B cell (primary cell): Measurements from ENCODE around the gene PPP1R12B. TPM values are rescaled to one million over a fixed set of nuclear protein-coding genes. Genes with fewer than 3 reads are reported as not detected.

Source experiments
- ATAC-seq: fragments of 200-7000 bp; cut with Tn5 transposase; one replicate; pipeline ENCODE4 v1.10.0; 2021; ENCODE audit warnings: low read depth, mild to moderate bottlenecking, moderate number of reproducible peaks, moderate library complexity
- CTCF ChIA-PET: fragments of 350-600 bp; sonication (Branson Sonifier 250); formaldehyde crosslinking; loops from one replicate; lab custom pipeline; 2021; ENCODE audit warnings: antibody characterized with exemption, inconsistent platforms; lab: Charles Lee
- POLR2A ChIA-PET: fragments of 350-600 bp; sonication (Branson Sonifier 250); formaldehyde crosslinking; loops from one replicate; lab custom pipeline; 2021; ENCODE audit warnings: antibody characterized with exemption; lab: Charles Lee
- DNase-seq: peaks from one replicate; pipeline ENCODE4 v3.0.0; 2013
- H2AFZ ChIP-seq: 2 replicates; pipeline ENCODE4 v1.6.1; 2012; ENCODE audit warnings: mild to moderate bottlenecking, low read depth, low read length; ENCODE audit not compliant: insufficient read depth, poor library complexity, severe bottlenecking
- H3K27ac ChIP-seq, 2 donors: 1 replicate in 1 of 2; 2 replicates in 1 of 2; pipeline ENCODE4 v1.5.1; 2012 to 2013; ENCODE audit warnings: low read length in 2 of 2, mild to moderate bottlenecking in 2 of 2, moderate library complexity in 1 of 2
- H3K27me3 ChIP-seq, 4 experiments: fragments of 200-600 bp in 1 of 4; sonication (generic) in 1 of 4; replicated peaks in 1 of 4; 1 replicate in 2 of 4; 2 replicates in 2 of 4; pipeline versions ENCODE4 v1.6.1 to v1.7.0; 2013 to 2016; ENCODE audit warnings: low read length in 3 of 4, mild to moderate bottlenecking in 2 of 4, mixed read lengths in 1 of 4, moderate library complexity in 1 of 4; ENCODE audit not compliant: insufficient read depth in 4 of 4, control insufficient read depth in 3 of 4; ENCODE audit errors: control extremely low read depth in 1 of 4
- H3K36me3 ChIP-seq, 2 experiments: replicated peaks in 1 of 2; 1 replicate in 1 of 2; 2 replicates in 1 of 2; pipeline versions ENCODE4 v1.6.1 to v1.7.1; 2013; ENCODE audit warnings: low read length in 1 of 2; ENCODE audit not compliant: insufficient read depth in 2 of 2, control insufficient read depth in 1 of 2; ENCODE audit errors: control extremely low read depth in 1 of 2, extremely low read depth in 1 of 2
- H3K4me1 ChIP-seq, 2 donors: fragments of 200-600 bp in 1 of 2; sonication (generic) in 1 of 2; 1 replicate in 1 of 2; 2 replicates in 1 of 2; pipeline versions ENCODE4 v1.5.1 to v1.6.1; 2013 to 2017; ENCODE audit warnings: low read length in 2 of 2; ENCODE audit not compliant: control insufficient read depth in 2 of 2, insufficient read depth in 2 of 2
- H3K4me2 ChIP-seq: replicated peaks from 2 replicates; pipeline ENCODE3; 2012; ENCODE audit warnings: mild to moderate bottlenecking, low read depth, low read length; ENCODE audit not compliant: poor library complexity, severe bottlenecking
- H3K4me3 ChIP-seq, 5 experiments: fragments of 200-600 bp in 1 of 5; sonication (generic) in 1 of 5; 1 replicate in 3 of 5; 2 replicates in 2 of 5; pipeline versions ENCODE4 v1.5.1 to v1.7.0; 2011 to 2016; ENCODE audit warnings: low read length in 4 of 5, mild to moderate bottlenecking in 4 of 5, low read depth in 2 of 5, control low read depth in 1 of 5, moderate library complexity in 1 of 5; ENCODE audit not compliant: insufficient read depth in 1 of 5; ENCODE audit errors: control extremely low read depth in 1 of 5, extremely low read depth in 1 of 5
- H3K79me2 ChIP-seq: fragments of 200-600 bp; sonication (generic); one replicate; pipeline ENCODE4 v1.6.0; 2016; ENCODE audit warnings: low read length; ENCODE audit not compliant: control insufficient read depth, insufficient read depth
- H3K9ac ChIP-seq: fragments of 200-600 bp; sonication (generic); 2 replicates; pipeline ENCODE4 v1.6.1; 2017; ENCODE audit warnings: mild to moderate bottlenecking, low read length, moderate library complexity
- H3K9me3 ChIP-seq, 3 donors: one replicate each; pipeline versions ENCODE4 v1.6.1 to v1.7.1; 2013; ENCODE audit warnings: low read length in 2 of 3; ENCODE audit not compliant: control insufficient read depth in 2 of 3, insufficient read depth in 1 of 3; ENCODE audit errors: control extremely low read depth in 1 of 3
- H4K20me1 ChIP-seq: 2 replicates; pipeline ENCODE4 v1.6.0; 2012; ENCODE audit warnings: mild to moderate bottlenecking, low read length; ENCODE audit not compliant: insufficient read depth, control insufficient read depth, poor library complexity, severe bottlenecking
- H3K27ac Mint-ChIP-seq: one replicate; pipeline ENCODE4 v1.8.0; 2021; ENCODE audit warnings: mixed read lengths
- H3K27me3 Mint-ChIP-seq: one replicate; pipeline ENCODE4 v1.8.0; 2021; ENCODE audit warnings: mixed read lengths
- H3K4me1 Mint-ChIP-seq: one replicate; pipeline ENCODE4 v1.8.0; 2021; ENCODE audit warnings: mixed read lengths
- H3K4me3 Mint-ChIP-seq: one replicate; pipeline ENCODE4 v1.8.0; 2021; ENCODE audit warnings: mixed read lengths
- H3K9me3 Mint-ChIP-seq: one replicate; pipeline ENCODE4 v1.8.0; 2022; ENCODE audit warnings: mixed read lengths; ENCODE audit not compliant: insufficient read depth
- EZH2 ChIP-seq: IDR thresholded peaks from 2 replicates; pipeline ENCODE4 v1.6.1; 2012; ENCODE audit warnings: borderline replicate concordance, low read depth, mild to moderate bottlenecking, moderate library complexity, low read length; ENCODE audit not compliant: insufficient read depth, poor library complexity, severe bottlenecking
- WGBS: methylation state at CpG from one replicate; pipeline ENCODE4 v1.1.5; 2013; ENCODE audit warnings: missing lambda C conversion rate; ENCODE audit not compliant: insufficient coverage; 5-methylcytosine and 5-hydroxymethylcytosine counted together
- intact Hi-C: fragments of 100-400 bp; cut with micrococcal nuclease; formaldehyde crosslinking; loops from one replicate; pipeline ENCODE4 v1.10.0; 2022
- polyA plus RNA-seq: library from polyadenylated mRNA; depleted of rRNA; stranded (reverse); fragments of >200 nt; gene quantifications from 2 replicates; pipeline ENCODE4 v1.2.3, GENCODE V29; 2012
- total RNA-seq, 2 donors: library from RNA; stranded (reverse); fragments of 120-200 nt in 1 of 2; gene quantifications; 1 replicate in 1 of 2; 2 replicates in 1 of 2; pipeline versions ENCODE4 v1.2.3 to v1.2.4, GENCODE V29; 2013 to 2022
- TF ChIP-seq, protein P1 (sequence below): fragments of 200-600 bp; IDR thresholded peaks from one replicate; pipeline ENCODE4 v1.8.0; 2022; ENCODE audit warnings: antibody characterized with exemption, mild to moderate bottlenecking

Gene PPP1R12B
- total and polyA plus RNA-seq, 2 donors (not counting 1 experiment from before 2014, with no cell fraction given): 7.1 to 49.6 TPM

DNA sequence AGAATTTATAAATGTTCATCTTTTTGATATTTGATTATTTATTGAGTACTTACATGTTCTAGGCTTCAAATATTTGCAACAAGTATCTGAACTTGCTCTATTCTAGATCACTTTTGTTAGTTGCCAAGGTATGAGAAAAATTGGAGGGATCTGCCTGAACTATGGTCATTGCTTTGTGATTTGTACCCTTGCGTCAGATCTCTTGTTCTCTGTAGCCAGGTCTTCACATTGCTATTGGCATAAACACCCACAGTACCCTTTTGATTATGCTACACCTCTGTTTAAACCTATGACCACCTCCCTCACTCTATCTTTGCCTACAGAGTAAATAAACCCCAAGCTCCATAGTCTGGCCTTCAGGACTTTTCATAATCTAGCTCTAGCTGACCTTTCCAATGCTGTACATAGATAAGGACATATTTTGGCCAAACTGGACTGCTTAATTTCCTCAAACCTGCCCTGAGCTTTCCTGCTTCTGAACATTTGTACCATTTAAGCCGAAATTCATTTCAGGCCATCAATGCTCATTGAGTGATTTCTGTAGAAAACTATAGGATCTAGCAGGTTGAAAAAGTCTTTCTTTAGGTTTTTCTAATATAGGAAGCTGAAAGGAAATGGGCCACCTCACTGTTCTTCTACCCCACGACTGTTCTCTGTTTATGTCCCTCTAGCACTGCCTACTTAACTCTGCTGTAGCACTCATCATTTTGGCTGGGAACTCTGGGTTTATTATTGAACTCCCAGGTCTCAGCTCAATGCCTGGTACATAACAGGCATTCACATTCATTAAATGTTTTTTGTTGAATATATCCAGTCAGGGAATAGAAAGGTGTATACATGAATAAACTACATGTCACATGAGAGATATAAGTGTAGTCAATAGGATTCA is 84.9 kb downstream of the PPP1R12B start:
- 100% methylated on average over 1 of the region's 3 CpGs for WGBS
- Mint-ChIP-seq H3K4me3 (no peak overlapping the region), H3K9me3 (no peaks in the 10 kb centered on the region), H3K4me1 (no peaks in the 10 kb centered on the region), H3K27me3 (no peaks in the 10 kb centered on the region), H3K27ac (no peak overlapping the region)
- no peak overlapping the region for H3K4me3 ChIP-seq
- ChIA-PET POLR2A (no interaction called here), CTCF (interaction anchor here (0.6 kb wide), 1 partner anchor 1635 kb away, joined by 3 read pairs; no protein-coding TSS in a partner anchor)
- no peak overlapping the region for H2AFZ ChIP-seq
- no peak overlapping the region for H3K9ac ChIP-seq
- intact Hi-C loops: no loop called here
- H4K20me1 ChIP-seq: no peaks in the 10 kb centered on the region
- no peaks in the 10 kb centered on the region for H3K4me1 ChIP-seq
- no peak overlapping the region for H3K27ac ChIP-seq
- TF ChIP-seq, protein P1, sequence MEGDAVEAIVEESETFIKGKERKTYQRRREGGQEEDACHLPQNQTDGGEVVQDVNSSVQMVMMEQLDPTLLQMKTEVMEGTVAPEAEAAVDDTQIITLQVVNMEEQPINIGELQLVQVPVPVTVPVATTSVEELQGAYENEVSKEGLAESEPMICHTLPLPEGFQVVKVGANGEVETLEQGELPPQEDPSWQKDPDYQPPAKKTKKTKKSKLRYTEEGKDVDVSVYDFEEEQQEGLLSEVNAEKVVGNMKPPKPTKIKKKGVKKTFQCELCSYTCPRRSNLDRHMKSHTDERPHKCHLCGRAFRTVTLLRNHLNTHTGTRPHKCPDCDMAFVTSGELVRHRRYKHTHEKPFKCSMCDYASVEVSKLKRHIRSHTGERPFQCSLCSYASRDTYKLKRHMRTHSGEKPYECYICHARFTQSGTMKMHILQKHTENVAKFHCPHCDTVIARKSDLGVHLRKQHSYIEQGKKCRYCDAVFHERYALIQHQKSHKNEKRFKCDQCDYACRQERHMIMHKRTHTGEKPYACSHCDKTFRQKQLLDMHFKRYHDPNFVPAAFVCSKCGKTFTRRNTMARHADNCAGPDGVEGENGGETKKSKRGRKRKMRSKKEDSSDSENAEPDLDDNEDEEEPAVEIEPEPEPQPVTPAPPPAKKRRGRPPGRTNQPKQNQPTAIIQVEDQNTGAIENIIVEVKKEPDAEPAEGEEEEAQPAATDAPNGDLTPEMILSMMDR: no peak
- TF ChIP-seq EZH2: no peak
- ATAC-seq (no peak), DNase-seq (no peak)
- no peaks in the 10 kb centered on the region for H3K9me3 ChIP-seq
- no peaks in the 10 kb centered on the region for H3K27me3 ChIP-seq
- no peak overlapping the region for H3K4me2 ChIP-seq
- peaks cover 8 to 30% of the 10 kb centered on the region in 2 experiments for H3K36me3 ChIP-seq
- H3K79me2 ChIP-seq: no peaks in the 10 kb centered on the region

DNA sequence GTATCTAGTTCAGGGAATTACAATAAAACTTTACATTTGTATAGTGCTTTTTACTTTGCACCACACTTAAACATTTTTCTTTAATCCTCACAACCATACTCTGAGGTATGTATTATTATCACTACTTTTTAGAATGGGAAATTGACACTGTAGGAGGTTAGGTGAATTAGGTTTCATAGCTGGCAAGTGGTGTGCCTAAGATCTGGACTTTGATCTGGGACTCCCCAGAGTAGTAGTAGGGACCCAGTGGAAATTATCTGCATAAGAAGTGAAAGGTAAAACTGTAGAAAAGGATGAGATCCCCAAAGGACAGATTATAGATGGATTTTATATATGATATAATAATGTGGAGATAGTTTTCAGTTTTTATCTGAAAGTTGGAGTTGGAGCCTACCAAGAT is 85.6 kb downstream of the PPP1R12B start:
- intact Hi-C loops: no loop called here
- no peaks in the 10 kb centered on the region for H3K4me1 ChIP-seq
- H3K27ac ChIP-seq: no peak overlapping the region
- H3K4me2 ChIP-seq: no peak overlapping the region
- H3K9ac ChIP-seq: no peak overlapping the region
- Mint-ChIP-seq H3K4me1 (no peaks in the 10 kb centered on the region), H3K27ac (no peak overlapping the region), H3K9me3 (no peaks in the 10 kb centered on the region), H3K27me3 (no peaks in the 10 kb centered on the region), H3K4me3 (no peak overlapping the region)
- no peaks in the 10 kb centered on the region for H3K27me3 ChIP-seq
- no peaks in the 10 kb centered on the region for H3K9me3 ChIP-seq
- H3K4me3 ChIP-seq: no peak overlapping the region
- CTCF ChIA-PET: no interaction called here
- no peaks in the 10 kb centered on the region for H4K20me1 ChIP-seq
- TF ChIP-seq, protein P1: no peak
- no peak for TF ChIP-seq EZH2
- ATAC-seq: no peak
- POLR2A ChIA-PET: no interaction called here
- peaks cover 8 to 32% of the 10 kb centered on the region in 2 experiments for H3K36me3 ChIP-seq
- no peak for DNase-seq
- H2AFZ ChIP-seq: no peak overlapping the region
- no peaks in the 10 kb centered on the region for H3K79me2 ChIP-seq
